Measurements from ENCODE around the gene GBA2.

- TF ChIP-seq, protein P1, sequence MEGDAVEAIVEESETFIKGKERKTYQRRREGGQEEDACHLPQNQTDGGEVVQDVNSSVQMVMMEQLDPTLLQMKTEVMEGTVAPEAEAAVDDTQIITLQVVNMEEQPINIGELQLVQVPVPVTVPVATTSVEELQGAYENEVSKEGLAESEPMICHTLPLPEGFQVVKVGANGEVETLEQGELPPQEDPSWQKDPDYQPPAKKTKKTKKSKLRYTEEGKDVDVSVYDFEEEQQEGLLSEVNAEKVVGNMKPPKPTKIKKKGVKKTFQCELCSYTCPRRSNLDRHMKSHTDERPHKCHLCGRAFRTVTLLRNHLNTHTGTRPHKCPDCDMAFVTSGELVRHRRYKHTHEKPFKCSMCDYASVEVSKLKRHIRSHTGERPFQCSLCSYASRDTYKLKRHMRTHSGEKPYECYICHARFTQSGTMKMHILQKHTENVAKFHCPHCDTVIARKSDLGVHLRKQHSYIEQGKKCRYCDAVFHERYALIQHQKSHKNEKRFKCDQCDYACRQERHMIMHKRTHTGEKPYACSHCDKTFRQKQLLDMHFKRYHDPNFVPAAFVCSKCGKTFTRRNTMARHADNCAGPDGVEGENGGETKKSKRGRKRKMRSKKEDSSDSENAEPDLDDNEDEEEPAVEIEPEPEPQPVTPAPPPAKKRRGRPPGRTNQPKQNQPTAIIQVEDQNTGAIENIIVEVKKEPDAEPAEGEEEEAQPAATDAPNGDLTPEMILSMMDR (IDR thresholded peaks at IDR 0.05; ENCODE audit: low read depth, low read length), result no peak
- TF ChIP-seq POLR2A (IDR thresholded peaks at IDR 0.05; ENCODE audit: extremely low read depth, insufficient read length) (no peak), MYC (IDR thresholded peaks at IDR 0.05; ENCODE audit: low read depth, low read length) (no peak)
- TF ChIP-seq, protein P2, sequence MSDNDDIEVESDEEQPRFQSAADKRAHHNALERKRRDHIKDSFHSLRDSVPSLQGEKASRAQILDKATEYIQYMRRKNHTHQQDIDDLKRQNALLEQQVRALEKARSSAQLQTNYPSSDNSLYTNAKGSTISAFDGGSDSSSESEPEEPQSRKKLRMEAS (IDR thresholded peaks at IDR 0.05; ENCODE audit: low read depth, low read length), result no peak
Measured at GRCh38 chr9:35746583-35746982, 2.4 kb downstream of the GBA2 start.

All from NB4 (cell line).